MM.1S (cell line): Measurements from ENCODE around the gene MEIOSIN.

Experiments used
- DNase-seq: peaks from one replicate; pipeline ENCODE4 v3.0.0-alpha.2; 2015
- H2AFZ ChIP-seq: fragments of 300-600 bp; sonication (generic); 2 replicates; pipeline ENCODE4 v1.6.0; 2016; ENCODE audit warnings: antibody characterized with exemption, low read length
- H3F3A ChIP-seq: fragments of 300-600 bp; sonication (generic); 2 replicates; pipeline ENCODE4 v1.6.1; 2016; ENCODE audit warnings: mild to moderate bottlenecking, antibody characterized with exemption, low read length, moderate library complexity, mixed read lengths; ENCODE audit not compliant: insufficient read depth
- H3K27ac ChIP-seq: fragments of 300-600 bp; sonication (generic); 2 replicates; pipeline ENCODE4 v1.5.1; 2016; ENCODE audit warnings: mild to moderate bottlenecking, low read length
- H3K27me3 ChIP-seq: fragments of 300-600 bp; sonication (generic); replicated peaks from 2 replicates; pipeline ENCODE4 v1.6.0; 2016; ENCODE audit warnings: low read length; ENCODE audit not compliant: insufficient read depth
- H3K36me3 ChIP-seq: fragments of 300-600 bp; sonication (generic); replicated peaks from 2 replicates; pipeline ENCODE4 v1.6.1; 2016; ENCODE audit warnings: mild to moderate bottlenecking, low read length, mixed read lengths; ENCODE audit not compliant: insufficient read depth
- H3K4me1 ChIP-seq: fragments of 300-600 bp; sonication (generic); 2 replicates; pipeline ENCODE4 v1.6.1; 2016; ENCODE audit warnings: low read length, mixed read lengths
- H3K4me2 ChIP-seq: fragments of 300-600 bp; sonication (generic); 2 replicates; pipeline ENCODE4 v1.6.0; 2016; ENCODE audit warnings: low read depth, low read length
- H3K4me3 ChIP-seq: fragments of 300-600 bp; sonication (generic); 2 replicates; pipeline ENCODE4 v1.5.1; 2016; ENCODE audit warnings: low read length, mixed read lengths
- H3K79me2 ChIP-seq: fragments of 300-600 bp; sonication (generic); 2 replicates; pipeline ENCODE4 v1.6.1; 2016; ENCODE audit warnings: mixed run types, low read length, mixed read lengths
- H3K9ac ChIP-seq: fragments of 300-600 bp; sonication (generic); 2 replicates; pipeline ENCODE4 v1.6.1; 2016; ENCODE audit warnings: low read length, mixed read lengths
- H3K9me2 ChIP-seq: fragments of 300-600 bp; sonication (generic); replicated peaks from 2 replicates; pipeline ENCODE4 v1.6.1; 2016; ENCODE audit warnings: mild to moderate bottlenecking, low read length, mixed read lengths; ENCODE audit not compliant: insufficient read depth
- H3K9me3 ChIP-seq: fragments of 300-600 bp; sonication (generic); replicated peaks from 2 replicates; pipeline ENCODE4 v1.6.1; 2016; ENCODE audit warnings: mild to moderate bottlenecking, low read length, mixed read lengths; ENCODE audit not compliant: insufficient read depth
- H4K20me1 ChIP-seq: fragments of 300-600 bp; sonication (generic); 2 replicates; pipeline ENCODE4 v1.6.1; 2016; ENCODE audit warnings: mild to moderate bottlenecking, low read length, moderate library complexity, mixed read lengths; ENCODE audit not compliant: insufficient read depth
- EZH2 ChIP-seq: fragments of 300-600 bp; sonication (generic); optimal IDR thresholded peaks from 2 replicates; pipeline ENCODE3; 2017; ENCODE audit warnings: low read depth, mild to moderate bottlenecking, antibody characterized with exemption, low read length, mixed read lengths
- EZH2phosphoT487 ChIP-seq: fragments of 300-600 bp; sonication (generic); IDR thresholded peaks from 2 replicates; pipeline ENCODE4 v1.6.1; 2018; ENCODE audit warnings: antibody characterized with exemption, low read length
- TF ChIP-seq, protein P1 (sequence below): fragments of 300-600 bp; sonication (generic); IDR thresholded peaks from 2 replicates; pipeline ENCODE4 v1.5.1; 2016; ENCODE audit warnings: antibody characterized with exemption, low read length, mixed read lengths

The MEIOSIN gene

DNA sequence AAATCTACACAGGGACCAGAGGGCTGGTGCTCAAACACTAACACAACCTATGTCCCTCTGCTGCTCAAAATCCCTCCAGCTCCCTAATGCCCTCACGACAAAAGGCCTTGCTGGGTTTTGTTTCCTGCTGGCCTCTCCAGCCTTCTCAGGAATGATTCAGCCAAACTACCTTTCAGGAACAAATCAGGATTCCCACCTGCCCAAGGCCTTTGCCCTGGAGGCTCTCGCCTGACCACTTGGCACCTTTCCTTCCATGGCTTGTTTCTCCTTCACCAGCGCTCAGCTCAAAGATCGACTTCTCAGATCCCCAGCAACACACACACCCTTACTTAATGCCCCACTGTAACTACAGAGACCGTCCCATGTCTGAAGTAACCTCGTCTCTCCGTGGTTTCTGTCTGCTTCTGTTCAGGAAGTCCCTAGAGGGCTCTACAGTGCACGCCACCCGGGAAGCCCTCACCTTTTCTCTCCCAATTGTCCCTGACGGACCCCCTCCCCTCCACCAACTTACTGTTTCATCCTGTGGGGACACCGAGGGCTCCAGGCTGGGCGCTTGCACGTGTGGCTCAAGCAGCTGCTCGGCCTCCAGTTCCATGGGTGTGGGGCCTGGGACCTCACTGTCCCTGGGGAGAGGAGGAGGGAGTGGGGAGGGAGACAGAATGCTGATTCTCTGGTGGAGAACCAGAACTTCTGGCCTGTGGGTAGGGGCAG lies 39.0 kb downstream of the MEIOSIN start:
- Histone ChIP-seq H3K79me2 (no peaks in the 10 kb centered on the region), H3F3A (peaks cover 14% of the 10 kb centered on the region), H3K27ac (no peak overlapping the region), H3K4me1 (peaks cover 5% of the 10 kb centered on the region), H3K4me3 (no peak overlapping the region), H3K36me3 (no peaks in the 10 kb centered on the region), H3K4me2 (no peak overlapping the region), H3K9me2 (no peaks in the 10 kb centered on the region), H2AFZ (no peak overlapping the region), H3K9me3 (no peaks in the 10 kb centered on the region), H3K9ac (no peak overlapping the region), H4K20me1 (no peaks in the 10 kb centered on the region), H3K27me3 (peaks cover 8% of the 10 kb centered on the region; the same call in 1 of the 2 replicates)
- no peak for DNase-seq
- no peak for TF ChIP-seq EZH2phosphoT487
- TF ChIP-seq, protein P1, sequence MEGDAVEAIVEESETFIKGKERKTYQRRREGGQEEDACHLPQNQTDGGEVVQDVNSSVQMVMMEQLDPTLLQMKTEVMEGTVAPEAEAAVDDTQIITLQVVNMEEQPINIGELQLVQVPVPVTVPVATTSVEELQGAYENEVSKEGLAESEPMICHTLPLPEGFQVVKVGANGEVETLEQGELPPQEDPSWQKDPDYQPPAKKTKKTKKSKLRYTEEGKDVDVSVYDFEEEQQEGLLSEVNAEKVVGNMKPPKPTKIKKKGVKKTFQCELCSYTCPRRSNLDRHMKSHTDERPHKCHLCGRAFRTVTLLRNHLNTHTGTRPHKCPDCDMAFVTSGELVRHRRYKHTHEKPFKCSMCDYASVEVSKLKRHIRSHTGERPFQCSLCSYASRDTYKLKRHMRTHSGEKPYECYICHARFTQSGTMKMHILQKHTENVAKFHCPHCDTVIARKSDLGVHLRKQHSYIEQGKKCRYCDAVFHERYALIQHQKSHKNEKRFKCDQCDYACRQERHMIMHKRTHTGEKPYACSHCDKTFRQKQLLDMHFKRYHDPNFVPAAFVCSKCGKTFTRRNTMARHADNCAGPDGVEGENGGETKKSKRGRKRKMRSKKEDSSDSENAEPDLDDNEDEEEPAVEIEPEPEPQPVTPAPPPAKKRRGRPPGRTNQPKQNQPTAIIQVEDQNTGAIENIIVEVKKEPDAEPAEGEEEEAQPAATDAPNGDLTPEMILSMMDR = no peak
- no peak for TF ChIP-seq EZH2

DNA sequence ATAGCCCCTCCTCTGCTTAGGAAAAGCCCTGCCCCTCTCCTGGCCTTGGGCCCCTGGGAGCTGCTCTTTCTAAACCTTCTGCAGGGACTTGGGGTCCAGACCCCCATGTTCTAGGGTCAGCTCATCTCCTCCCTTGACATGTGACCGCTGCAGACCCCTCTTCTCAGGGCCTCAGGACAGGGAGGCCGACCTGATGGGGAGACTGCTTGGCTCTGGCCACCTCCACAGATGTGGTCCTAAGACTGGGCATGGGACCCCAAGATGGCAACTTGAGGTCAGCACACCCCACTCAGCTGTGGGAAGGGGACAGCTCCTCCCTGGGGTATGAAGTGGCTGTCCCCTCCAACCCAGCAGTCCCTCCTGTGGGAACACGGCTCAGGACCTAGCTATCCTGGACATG lies 39.7 kb downstream of the MEIOSIN start:
- no peak overlapping the region for H3K4me2 ChIP-seq
- TF ChIP-seq, protein P1 = no peak
- no peak for TF ChIP-seq EZH2
- no peak for TF ChIP-seq EZH2phosphoT487
- no peak overlapping the region for H3K9ac ChIP-seq
- no peak overlapping the region for H2AFZ ChIP-seq
- H3K4me1 ChIP-seq = peaks cover 5% of the 10 kb centered on the region
- H3K9me2 ChIP-seq = no peaks in the 10 kb centered on the region
- H3F3A ChIP-seq = peaks cover 14% of the 10 kb centered on the region
- no peaks in the 10 kb centered on the region for H3K9me3 ChIP-seq
- H3K27ac ChIP-seq = no peak overlapping the region
- H3K4me3 ChIP-seq = no peak overlapping the region
- H4K20me1 ChIP-seq = no peaks in the 10 kb centered on the region
- DNase-seq = no peak
- peaks cover 3% of the 10 kb centered on the region; the same call in 1 of the 2 replicates for H3K27me3 ChIP-seq
- no peaks in the 10 kb centered on the region for H3K79me2 ChIP-seq
- no peaks in the 10 kb centered on the region for H3K36me3 ChIP-seq

DNA sequence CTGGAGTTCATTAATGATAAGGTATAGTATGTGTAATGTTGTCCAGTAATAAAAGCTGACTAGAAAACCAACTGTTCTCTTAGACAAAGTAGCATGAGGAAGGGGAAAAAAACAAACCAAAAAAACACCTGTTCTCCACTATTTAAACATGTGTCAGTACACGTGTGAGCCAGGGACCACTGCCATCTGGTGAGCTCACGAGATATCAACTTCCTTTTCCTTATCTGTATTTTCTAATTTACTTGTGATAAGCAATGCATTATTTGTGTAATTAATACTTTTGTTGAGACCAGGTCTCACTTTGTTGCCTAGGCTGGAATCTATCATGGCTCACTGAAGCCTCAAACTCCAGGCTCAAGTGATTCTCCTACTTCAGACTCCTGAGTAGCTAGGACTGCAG lies 40.1 kb downstream of the MEIOSIN start:
- no peaks in the 10 kb centered on the region for H4K20me1 ChIP-seq
- no peak overlapping the region for H3K4me2 ChIP-seq
- peaks cover 14% of the 10 kb centered on the region for H3F3A ChIP-seq

More for the DNA sequence above, 40.1 kb downstream of the MEIOSIN start:
- Histone ChIP-seq H3K27me3 (no peaks in the 10 kb centered on the region), H3K9me3 (no peaks in the 10 kb centered on the region), H3K4me3 (no peak overlapping the region), H2AFZ (no peak overlapping the region), H3K4me1 (peaks cover 5% of the 10 kb centered on the region), H3K9ac (no peak overlapping the region), H3K9me2 (no peaks in the 10 kb centered on the region), H3K79me2 (no peaks in the 10 kb centered on the region), H3K27ac (no peak overlapping the region), H3K36me3 (no peaks in the 10 kb centered on the region)
- TF ChIP-seq, protein P1 = no peak
- TF ChIP-seq EZH2 (no peak), EZH2phosphoT487 (no peak)
- no peak for DNase-seq
